Measurements from ENCODE around the gene RNU1-2. TPM values are rescaled to one million over a fixed set of nuclear protein-coding genes. Genes with fewer than 3 reads are reported as not detected.
"Not testable (repeated sequence)": the region's sequence is repeated elsewhere in the genome, so short reads cannot be mapped to it uniquely, and the experiment has no call there.

RNU1-2 gene
- polyA plus RNA-seq (2013) = not detected

- H3K27me3 ChIP-seq (replicated peaks in 2 of 5; ENCODE audit: control insufficient read depth in 4 of 5, insufficient read depth in 5 of 5, low read length in 4 of 5); CTCF ChIA-PET; H3K36me3 ChIP-seq (ENCODE audit: control insufficient read depth in 4 of 4, insufficient read depth in 4 of 4, low read length in 3 of 4); H3K9me3 ChIP-seq (ENCODE audit: control extremely low read depth in 1 of 5, control insufficient read depth in 4 of 5, insufficient read depth in 2 of 5, low read depth in 1 of 5, low read length in 4 of 5): not testable (repeated sequence)
- peak; percentile 95 to 100 (median 98) for DNase-seq
- no CpG with 5 or more reads among the region's 39 CpGs for WGBS (ENCODE audit: insufficient coverage)
- H3K27ac ChIP-seq (ENCODE audit: insufficient read depth in 1 of 2, low read depth in 1 of 2, low read length in 2 of 2, poor library complexity in 1 of 2, severe bottlenecking in 2 of 2) = peak within 1 kb of the TSS; percentile 91 to 99
- H3K4me1 ChIP-seq (ENCODE audit: control extremely low read depth in 1 of 4, control insufficient read depth in 4 of 4, insufficient read depth in 4 of 4, low read length in 3 of 4) = peaks cover 0 to 13% (median 8%) of the 10 kb centered on the region in 4 experiments
- POLR2A ChIA-PET = interaction anchor here (0.7 to 2.5 kb wide), 4 partner anchors 9 to 382 kb away, joined by 3 to 30 read pairs (median 6); partner anchors contain the start of gene RNU1-1
- H3K4me3 ChIP-seq (ENCODE audit: control insufficient read depth in 1 of 7, extremely low read depth in 1 of 7, insufficient read depth in 4 of 7, low read depth in 2 of 7, low read length in 6 of 7) = peak within 1 kb of the TSS; percentile 27 to 75 (median 57)
Observed at GRCh38 chr1:16895598-16896315, at the start of gene RNU1-2. Gene RNU1-2 (plus strand): TSS chr1:16895980.

DNA sequence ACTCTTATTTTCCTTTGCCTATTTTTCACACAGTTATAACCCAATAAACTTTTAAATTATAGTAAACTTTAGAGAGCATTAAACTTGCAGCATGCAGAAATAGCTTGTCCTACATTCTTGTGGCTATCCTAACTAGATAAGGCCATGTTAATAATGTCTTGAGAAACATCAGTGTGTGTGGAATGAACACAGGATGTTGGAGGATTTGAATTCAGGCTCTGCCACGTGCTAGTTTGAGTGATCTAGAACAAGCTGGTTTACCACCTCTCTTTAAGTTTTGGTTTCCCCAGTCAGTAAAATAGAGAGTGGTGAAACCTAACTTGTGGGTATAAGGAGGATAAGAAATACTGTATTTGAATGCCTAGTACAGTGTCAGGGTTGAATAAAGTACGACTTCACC is 39.6 kb upstream of the RNU1-2 start:
- CTCF ChIA-PET; H3K4me3 ChIP-seq (ENCODE audit: control insufficient read depth in 1 of 7, extremely low read depth in 1 of 7, insufficient read depth in 4 of 7, low read depth in 2 of 7, low read length in 6 of 7); H3K27ac ChIP-seq (ENCODE audit: insufficient read depth in 1 of 2, low read depth in 1 of 2, low read length in 2 of 2, poor library complexity in 1 of 2, severe bottlenecking in 2 of 2); H3K4me1 ChIP-seq (ENCODE audit: control extremely low read depth in 1 of 4, control insufficient read depth in 4 of 4, insufficient read depth in 4 of 4, low read length in 3 of 4); H3K36me3 ChIP-seq (ENCODE audit: control insufficient read depth in 4 of 4, insufficient read depth in 4 of 4, low read length in 3 of 4); H3K9me3 ChIP-seq (ENCODE audit: control extremely low read depth in 1 of 5, control insufficient read depth in 4 of 5, insufficient read depth in 2 of 5, low read depth in 1 of 5, low read length in 4 of 5); POLR2A ChIA-PET; DNase-seq; H3K27me3 ChIP-seq (replicated peaks in 2 of 5; ENCODE audit: control insufficient read depth in 4 of 5, insufficient read depth in 5 of 5, low read length in 4 of 5): not testable (repeated sequence)
- WGBS (ENCODE audit: insufficient coverage) = no CpG with 5 or more reads among the region's 2 CpGs

DNA sequence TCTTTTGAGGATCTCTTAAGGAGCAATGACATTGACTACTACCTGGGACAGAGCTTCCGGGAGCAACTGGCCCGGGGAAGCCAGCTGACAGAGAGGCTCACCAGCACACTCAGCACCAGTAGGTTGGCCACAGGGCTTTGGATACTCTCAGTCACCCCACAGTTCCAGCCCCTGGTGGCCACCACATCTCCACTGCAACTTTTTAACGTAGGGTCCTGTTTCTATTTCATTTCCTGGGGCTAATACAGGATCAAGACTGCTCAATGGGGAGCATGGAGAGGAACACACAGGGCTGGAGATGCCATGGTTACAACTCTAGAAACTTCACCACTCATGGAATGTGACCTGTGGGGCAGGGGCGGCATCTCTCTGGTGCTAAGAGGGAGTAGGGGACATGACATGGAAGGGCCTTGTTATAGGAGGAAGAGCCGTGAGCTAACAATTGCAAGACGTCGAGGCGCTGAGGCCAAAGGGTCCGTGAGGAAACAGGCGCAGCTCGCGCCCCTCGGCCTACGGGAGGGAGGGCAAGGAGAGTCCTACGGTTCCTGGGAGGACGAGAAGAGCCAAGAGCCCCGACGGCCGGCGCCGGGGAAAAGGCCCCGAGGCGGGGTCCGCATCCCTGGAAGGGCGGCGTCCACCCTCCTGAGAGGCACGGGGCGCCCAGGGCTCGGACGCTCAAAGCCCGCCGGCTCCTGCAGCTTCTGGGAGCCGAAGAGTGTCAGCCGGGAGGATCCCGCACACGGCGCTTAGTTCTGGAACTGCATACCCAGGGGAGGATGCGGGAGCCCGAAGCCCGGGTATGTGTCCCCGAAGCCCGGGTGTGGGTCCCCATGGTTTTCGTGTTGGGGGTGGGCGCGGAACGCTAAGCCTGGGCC is 36.4 kb upstream of the RNU1-2 start:
- no CpG with 5 or more reads among the region's 46 CpGs for WGBS (ENCODE audit: insufficient coverage)
- H3K4me1 ChIP-seq (ENCODE audit: control extremely low read depth in 1 of 4, control insufficient read depth in 4 of 4, insufficient read depth in 4 of 4, low read length in 3 of 4); POLR2A ChIA-PET; H3K27ac ChIP-seq (ENCODE audit: insufficient read depth in 1 of 2, low read depth in 1 of 2, low read length in 2 of 2, poor library complexity in 1 of 2, severe bottlenecking in 2 of 2); H3K9me3 ChIP-seq (ENCODE audit: control extremely low read depth in 1 of 5, control insufficient read depth in 4 of 5, insufficient read depth in 2 of 5, low read depth in 1 of 5, low read length in 4 of 5); CTCF ChIA-PET; H3K4me3 ChIP-seq (ENCODE audit: control insufficient read depth in 1 of 7, extremely low read depth in 1 of 7, insufficient read depth in 4 of 7, low read depth in 2 of 7, low read length in 6 of 7); H3K36me3 ChIP-seq (ENCODE audit: control insufficient read depth in 4 of 4, insufficient read depth in 4 of 4, low read length in 3 of 4); H3K27me3 ChIP-seq (replicated peaks in 2 of 5; ENCODE audit: control insufficient read depth in 4 of 5, insufficient read depth in 5 of 5, low read length in 4 of 5); DNase-seq: not testable (repeated sequence)

- CTCF ChIA-PET; POLR2A ChIA-PET; H3K4me3 ChIP-seq (ENCODE audit: control insufficient read depth in 1 of 7, extremely low read depth in 1 of 7, insufficient read depth in 4 of 7, low read depth in 2 of 7, low read length in 6 of 7): not testable (repeated sequence)
Observed at GRCh38 chr1:16860048-16860447, 35.7 kb upstream of the RNU1-2 start.

GRCh38 chr1:16861832-16862245 is 33.9 kb upstream of the RNU1-2 start:
- WGBS (ENCODE audit: insufficient coverage) = 95% methylated on average over 5 of the region's 16 CpGs
- H3K27ac ChIP-seq (ENCODE audit: insufficient read depth in 1 of 2, low read depth in 1 of 2, low read length in 2 of 2, poor library complexity in 1 of 2, severe bottlenecking in 2 of 2); H3K4me3 ChIP-seq (ENCODE audit: control insufficient read depth in 1 of 7, extremely low read depth in 1 of 7, insufficient read depth in 4 of 7, low read depth in 2 of 7, low read length in 6 of 7); H3K4me1 ChIP-seq (ENCODE audit: control extremely low read depth in 1 of 4, control insufficient read depth in 4 of 4, insufficient read depth in 4 of 4, low read length in 3 of 4); H3K36me3 ChIP-seq (ENCODE audit: control insufficient read depth in 4 of 4, insufficient read depth in 4 of 4, low read length in 3 of 4); DNase-seq; CTCF ChIA-PET; H3K9me3 ChIP-seq (ENCODE audit: control extremely low read depth in 1 of 5, control insufficient read depth in 4 of 5, insufficient read depth in 2 of 5, low read depth in 1 of 5, low read length in 4 of 5); H3K27me3 ChIP-seq (replicated peaks in 2 of 5; ENCODE audit: control insufficient read depth in 4 of 5, insufficient read depth in 5 of 5, low read length in 4 of 5); POLR2A ChIA-PET: not testable (repeated sequence)

More at GRCh38 chr1:16860048-16860447, 35.7 kb upstream of the RNU1-2 start:
- H3K9me3 ChIP-seq (ENCODE audit: control extremely low read depth in 1 of 5, control insufficient read depth in 4 of 5, insufficient read depth in 2 of 5, low read depth in 1 of 5, low read length in 4 of 5); H3K27me3 ChIP-seq (replicated peaks in 2 of 5; ENCODE audit: control insufficient read depth in 4 of 5, insufficient read depth in 5 of 5, low read length in 4 of 5); DNase-seq; H3K4me1 ChIP-seq (ENCODE audit: control extremely low read depth in 1 of 4, control insufficient read depth in 4 of 4, insufficient read depth in 4 of 4, low read length in 3 of 4); H3K27ac ChIP-seq (ENCODE audit: insufficient read depth in 1 of 2, low read depth in 1 of 2, low read length in 2 of 2, poor library complexity in 1 of 2, severe bottlenecking in 2 of 2); H3K36me3 ChIP-seq (ENCODE audit: control insufficient read depth in 4 of 4, insufficient read depth in 4 of 4, low read length in 3 of 4): not testable (repeated sequence)
- WGBS (ENCODE audit: insufficient coverage) = 96% methylated on average over 4 of the region's 9 CpGs

DNA sequence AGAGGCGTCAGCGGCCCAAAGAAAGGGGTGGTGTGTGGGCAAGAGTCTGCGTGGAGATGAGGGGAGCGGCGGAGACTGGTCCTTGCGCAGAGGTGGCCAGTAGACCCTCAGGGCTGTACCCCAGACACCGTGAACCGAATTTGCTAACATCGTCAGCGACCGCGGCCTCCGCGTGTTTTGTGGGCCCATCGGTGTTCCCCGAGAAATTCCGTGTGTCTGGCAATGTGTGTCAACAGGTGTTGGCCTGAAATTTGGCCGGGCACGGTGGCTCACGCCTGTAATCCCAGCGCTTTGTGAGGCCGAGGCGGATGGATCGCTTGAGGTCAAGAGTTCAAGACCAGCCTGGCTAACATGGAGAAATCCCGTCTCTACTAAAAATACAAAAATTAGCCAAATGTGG is 33.4 kb upstream of the RNU1-2 start:
- WGBS (ENCODE audit: insufficient coverage) = 97% methylated on average over 15 of the region's 25 CpGs
- not testable (repeated sequence) for DNase-seq

GRCh38 chr1:16863024-16863423 is 32.8 kb upstream of the RNU1-2 start:
- peak in 1 of 3 donors; percentile 3 for DNase-seq
- H3K27me3 ChIP-seq (replicated peaks in 2 of 5; ENCODE audit: control insufficient read depth in 4 of 5, insufficient read depth in 5 of 5, low read length in 4 of 5); H3K9me3 ChIP-seq (ENCODE audit: control extremely low read depth in 1 of 5, control insufficient read depth in 4 of 5, insufficient read depth in 2 of 5, low read depth in 1 of 5, low read length in 4 of 5); H3K4me1 ChIP-seq (ENCODE audit: control extremely low read depth in 1 of 4, control insufficient read depth in 4 of 4, insufficient read depth in 4 of 4, low read length in 3 of 4); H3K27ac ChIP-seq (ENCODE audit: insufficient read depth in 1 of 2, low read depth in 1 of 2, low read length in 2 of 2, poor library complexity in 1 of 2, severe bottlenecking in 2 of 2); POLR2A ChIA-PET; H3K36me3 ChIP-seq (ENCODE audit: control insufficient read depth in 4 of 4, insufficient read depth in 4 of 4, low read length in 3 of 4); CTCF ChIA-PET; H3K4me3 ChIP-seq (ENCODE audit: control insufficient read depth in 1 of 7, extremely low read depth in 1 of 7, insufficient read depth in 4 of 7, low read depth in 2 of 7, low read length in 6 of 7): not testable (repeated sequence)
- 100% methylated on average over 1 of the region's 11 CpGs for WGBS (ENCODE audit: insufficient coverage)

More for the DNA sequence above, 33.4 kb upstream of the RNU1-2 start:
- H3K27me3 ChIP-seq (replicated peaks in 2 of 5; ENCODE audit: control insufficient read depth in 4 of 5, insufficient read depth in 5 of 5, low read length in 4 of 5); H3K4me3 ChIP-seq (ENCODE audit: control insufficient read depth in 1 of 7, extremely low read depth in 1 of 7, insufficient read depth in 4 of 7, low read depth in 2 of 7, low read length in 6 of 7); H3K36me3 ChIP-seq (ENCODE audit: control insufficient read depth in 4 of 4, insufficient read depth in 4 of 4, low read length in 3 of 4); H3K27ac ChIP-seq (ENCODE audit: insufficient read depth in 1 of 2, low read depth in 1 of 2, low read length in 2 of 2, poor library complexity in 1 of 2, severe bottlenecking in 2 of 2); H3K4me1 ChIP-seq (ENCODE audit: control extremely low read depth in 1 of 4, control insufficient read depth in 4 of 4, insufficient read depth in 4 of 4, low read length in 3 of 4); H3K9me3 ChIP-seq (ENCODE audit: control extremely low read depth in 1 of 5, control insufficient read depth in 4 of 5, insufficient read depth in 2 of 5, low read depth in 1 of 5, low read length in 4 of 5); POLR2A ChIA-PET; CTCF ChIA-PET: not testable (repeated sequence)

Measured in common myeloid progenitor, CD34-positive (primary cell).